B cell (primary cell): ENCODE measurements around the gene RPTN. TPM values are rescaled to one million over a fixed set of nuclear protein-coding genes. Genes with fewer than 3 reads are reported as not detected.

ENCODE experiments used
- ATAC-seq: fragments of 200-7000 bp; cut with Tn5 transposase; one replicate; pipeline ENCODE4 v1.10.0; 2021; ENCODE audit warnings: low read depth, mild to moderate bottlenecking, moderate number of reproducible peaks, moderate library complexity
- CTCF ChIA-PET: fragments of 350-600 bp; sonication (Branson Sonifier 250); formaldehyde crosslinking; loops from one replicate; lab custom pipeline; 2021; ENCODE audit warnings: antibody characterized with exemption, inconsistent platforms; lab: Charles Lee
- POLR2A ChIA-PET: fragments of 350-600 bp; sonication (Branson Sonifier 250); formaldehyde crosslinking; loops from one replicate; lab custom pipeline; 2021; ENCODE audit warnings: antibody characterized with exemption; lab: Charles Lee
- DNase-seq: peaks from one replicate; pipeline ENCODE4 v3.0.0; 2013
- H2AFZ ChIP-seq: 2 replicates; pipeline ENCODE4 v1.6.1; 2012; ENCODE audit warnings: mild to moderate bottlenecking, low read depth, low read length; ENCODE audit not compliant: insufficient read depth, poor library complexity, severe bottlenecking
- H3K27ac ChIP-seq, 2 donors: 1 replicate in 1 of 2; 2 replicates in 1 of 2; pipeline ENCODE4 v1.5.1; 2012 to 2013; ENCODE audit warnings: low read length in 2 of 2, mild to moderate bottlenecking in 2 of 2, moderate library complexity in 1 of 2
- H3K27me3 ChIP-seq, 4 experiments: fragments of 200-600 bp in 1 of 4; sonication (generic) in 1 of 4; replicated peaks in 1 of 4; 1 replicate in 2 of 4; 2 replicates in 2 of 4; pipeline versions ENCODE4 v1.6.1 to v1.7.0; 2013 to 2016; ENCODE audit warnings: low read length in 3 of 4, mild to moderate bottlenecking in 2 of 4, mixed read lengths in 1 of 4, moderate library complexity in 1 of 4; ENCODE audit not compliant: insufficient read depth in 4 of 4, control insufficient read depth in 3 of 4; ENCODE audit errors: control extremely low read depth in 1 of 4
- H3K36me3 ChIP-seq, 2 experiments: replicated peaks in 1 of 2; 1 replicate in 1 of 2; 2 replicates in 1 of 2; pipeline versions ENCODE4 v1.6.1 to v1.7.1; 2013; ENCODE audit warnings: low read length in 1 of 2; ENCODE audit not compliant: insufficient read depth in 2 of 2, control insufficient read depth in 1 of 2; ENCODE audit errors: control extremely low read depth in 1 of 2, extremely low read depth in 1 of 2
- H3K4me1 ChIP-seq, 2 donors: fragments of 200-600 bp in 1 of 2; sonication (generic) in 1 of 2; 1 replicate in 1 of 2; 2 replicates in 1 of 2; pipeline versions ENCODE4 v1.5.1 to v1.6.1; 2013 to 2017; ENCODE audit warnings: low read length in 2 of 2; ENCODE audit not compliant: control insufficient read depth in 2 of 2, insufficient read depth in 2 of 2
- H3K4me2 ChIP-seq: replicated peaks from 2 replicates; pipeline ENCODE3; 2012; ENCODE audit warnings: mild to moderate bottlenecking, low read depth, low read length; ENCODE audit not compliant: poor library complexity, severe bottlenecking
- H3K4me3 ChIP-seq, 5 experiments: fragments of 200-600 bp in 1 of 5; sonication (generic) in 1 of 5; 1 replicate in 3 of 5; 2 replicates in 2 of 5; pipeline versions ENCODE4 v1.5.1 to v1.7.0; 2011 to 2016; ENCODE audit warnings: low read length in 4 of 5, mild to moderate bottlenecking in 4 of 5, low read depth in 2 of 5, control low read depth in 1 of 5, moderate library complexity in 1 of 5; ENCODE audit not compliant: insufficient read depth in 1 of 5; ENCODE audit errors: control extremely low read depth in 1 of 5, extremely low read depth in 1 of 5
- H3K79me2 ChIP-seq: fragments of 200-600 bp; sonication (generic); one replicate; pipeline ENCODE4 v1.6.0; 2016; ENCODE audit warnings: low read length; ENCODE audit not compliant: control insufficient read depth, insufficient read depth
- H3K9ac ChIP-seq: fragments of 200-600 bp; sonication (generic); 2 replicates; pipeline ENCODE4 v1.6.1; 2017; ENCODE audit warnings: mild to moderate bottlenecking, low read length, moderate library complexity
- H3K9me3 ChIP-seq, 3 donors: one replicate each; pipeline versions ENCODE4 v1.6.1 to v1.7.1; 2013; ENCODE audit warnings: low read length in 2 of 3; ENCODE audit not compliant: control insufficient read depth in 2 of 3, insufficient read depth in 1 of 3; ENCODE audit errors: control extremely low read depth in 1 of 3
- H4K20me1 ChIP-seq: 2 replicates; pipeline ENCODE4 v1.6.0; 2012; ENCODE audit warnings: mild to moderate bottlenecking, low read length; ENCODE audit not compliant: insufficient read depth, control insufficient read depth, poor library complexity, severe bottlenecking
- H3K27ac Mint-ChIP-seq: one replicate; pipeline ENCODE4 v1.8.0; 2021; ENCODE audit warnings: mixed read lengths
- H3K27me3 Mint-ChIP-seq: one replicate; pipeline ENCODE4 v1.8.0; 2021; ENCODE audit warnings: mixed read lengths
- H3K4me1 Mint-ChIP-seq: one replicate; pipeline ENCODE4 v1.8.0; 2021; ENCODE audit warnings: mixed read lengths
- H3K4me3 Mint-ChIP-seq: one replicate; pipeline ENCODE4 v1.8.0; 2021; ENCODE audit warnings: mixed read lengths
- H3K9me3 Mint-ChIP-seq: one replicate; pipeline ENCODE4 v1.8.0; 2022; ENCODE audit warnings: mixed read lengths; ENCODE audit not compliant: insufficient read depth
- EZH2 ChIP-seq: IDR thresholded peaks from 2 replicates; pipeline ENCODE4 v1.6.1; 2012; ENCODE audit warnings: borderline replicate concordance, low read depth, mild to moderate bottlenecking, moderate library complexity, low read length; ENCODE audit not compliant: insufficient read depth, poor library complexity, severe bottlenecking
- WGBS: methylation state at CpG from one replicate; pipeline ENCODE4 v1.1.5; 2013; ENCODE audit warnings: missing lambda C conversion rate; ENCODE audit not compliant: insufficient coverage; 5-methylcytosine and 5-hydroxymethylcytosine counted together
- intact Hi-C: fragments of 100-400 bp; cut with micrococcal nuclease; formaldehyde crosslinking; loops from one replicate; pipeline ENCODE4 v1.10.0; 2022
- polyA plus RNA-seq: library from polyadenylated mRNA; depleted of rRNA; stranded (reverse); fragments of >200 nt; gene quantifications from 2 replicates; pipeline ENCODE4 v1.2.3, GENCODE V29; 2012
- total RNA-seq, 2 donors: library from RNA; stranded (reverse); fragments of 120-200 nt in 1 of 2; gene quantifications; 1 replicate in 1 of 2; 2 replicates in 1 of 2; pipeline versions ENCODE4 v1.2.3 to v1.2.4, GENCODE V29; 2013 to 2022
- TF ChIP-seq, protein P1 (sequence below): fragments of 200-600 bp; IDR thresholded peaks from one replicate; pipeline ENCODE4 v1.8.0; 2022; ENCODE audit warnings: antibody characterized with exemption, mild to moderate bottlenecking

Gene RPTN
- total and polyA plus RNA-seq, 2 donors (not counting 1 experiment from before 2014, with no cell fraction given) = not detected

DNA sequence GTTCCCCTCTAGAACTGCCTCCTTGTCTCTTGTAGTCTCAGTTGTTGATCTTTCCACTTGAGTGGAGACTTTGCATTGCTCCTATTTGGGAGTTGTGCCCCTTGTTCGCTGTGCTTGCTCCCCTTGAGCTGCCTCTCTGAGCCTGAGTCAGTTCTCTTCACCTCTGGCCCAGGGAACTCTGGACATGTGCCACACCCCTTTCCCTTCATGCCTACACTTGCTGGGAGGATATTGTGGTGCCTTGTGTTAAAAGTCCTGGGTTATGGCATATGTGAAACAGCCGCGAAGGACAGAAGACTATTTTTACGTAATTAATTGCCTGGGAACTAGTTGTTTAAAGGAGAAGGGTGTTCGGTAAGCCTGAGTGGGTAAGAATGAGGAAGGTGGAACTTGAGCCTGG, 32.2 kb upstream of the RPTN start:
- 89% methylated on average over 5 of the region's 5 CpGs for WGBS
- no peaks in the 10 kb centered on the region for H4K20me1 ChIP-seq
- intact Hi-C loops = loop anchor here (5.0 kb wide), 1 partner anchor 156 kb away; no protein-coding TSS in a partner anchor
- Mint-ChIP-seq H3K4me3 (no peak overlapping the region), H3K4me1 (peaks cover 5% of the 10 kb centered on the region), H3K9me3 (no peaks in the 10 kb centered on the region), H3K27me3 (no peaks in the 10 kb centered on the region), H3K27ac (no peak overlapping the region)
- no peaks in the 10 kb centered on the region for H3K79me2 ChIP-seq
- no peak for ATAC-seq
- TF ChIP-seq EZH2 = no peak
- TF ChIP-seq, protein P1, sequence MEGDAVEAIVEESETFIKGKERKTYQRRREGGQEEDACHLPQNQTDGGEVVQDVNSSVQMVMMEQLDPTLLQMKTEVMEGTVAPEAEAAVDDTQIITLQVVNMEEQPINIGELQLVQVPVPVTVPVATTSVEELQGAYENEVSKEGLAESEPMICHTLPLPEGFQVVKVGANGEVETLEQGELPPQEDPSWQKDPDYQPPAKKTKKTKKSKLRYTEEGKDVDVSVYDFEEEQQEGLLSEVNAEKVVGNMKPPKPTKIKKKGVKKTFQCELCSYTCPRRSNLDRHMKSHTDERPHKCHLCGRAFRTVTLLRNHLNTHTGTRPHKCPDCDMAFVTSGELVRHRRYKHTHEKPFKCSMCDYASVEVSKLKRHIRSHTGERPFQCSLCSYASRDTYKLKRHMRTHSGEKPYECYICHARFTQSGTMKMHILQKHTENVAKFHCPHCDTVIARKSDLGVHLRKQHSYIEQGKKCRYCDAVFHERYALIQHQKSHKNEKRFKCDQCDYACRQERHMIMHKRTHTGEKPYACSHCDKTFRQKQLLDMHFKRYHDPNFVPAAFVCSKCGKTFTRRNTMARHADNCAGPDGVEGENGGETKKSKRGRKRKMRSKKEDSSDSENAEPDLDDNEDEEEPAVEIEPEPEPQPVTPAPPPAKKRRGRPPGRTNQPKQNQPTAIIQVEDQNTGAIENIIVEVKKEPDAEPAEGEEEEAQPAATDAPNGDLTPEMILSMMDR = no peak
- peaks cover 0 to 1% (median 0%) of the 10 kb centered on the region in 3 donors for H3K9me3 ChIP-seq
- no peaks in the 10 kb centered on the region for H3K36me3 ChIP-seq
- no peak overlapping the region for H3K27ac ChIP-seq
- no peak overlapping the region for H3K9ac ChIP-seq
- no peak for DNase-seq
- H3K27me3 ChIP-seq = peaks cover 0 to 4% (median 0%) of the 10 kb centered on the region in 4 experiments
- ChIA-PET POLR2A (no interaction called here), CTCF (interaction anchor here (0.8 to 2.8 kb wide), 4 partner anchors 138 to 268 kb away, joined by 3 to 31 read pairs (median 4); no protein-coding TSS in a partner anchor)
- no peak overlapping the region for H2AFZ ChIP-seq
- peaks cover 7 to 11% of the 10 kb centered on the region in 2 donors for H3K4me1 ChIP-seq
- H3K4me3 ChIP-seq = no peak overlapping the region
- no peak overlapping the region for H3K4me2 ChIP-seq

GRCh38 chr1:152190589-152190988, 31.6 kb upstream of the RPTN start:
- no peaks in the 10 kb centered on the region for H3K79me2 ChIP-seq
- 100% methylated on average over 1 of the region's 2 CpGs for WGBS
- peaks cover 7 to 11% of the 10 kb centered on the region in 2 donors for H3K4me1 ChIP-seq
- DNase-seq = no peak
- no peak for ATAC-seq
- ChIA-PET CTCF (interaction anchor here (0.8 to 2.8 kb wide), 4 partner anchors 138 to 268 kb away, joined by 3 to 31 read pairs (median 4); no protein-coding TSS in a partner anchor), POLR2A (no interaction called here)
- peaks cover 5% of the 10 kb centered on the region for H3K4me1 Mint-ChIP-seq
- TF ChIP-seq, protein P1 = no peak
- no peak for TF ChIP-seq EZH2
- H3K4me3 Mint-ChIP-seq = no peak overlapping the region
- no peaks in the 10 kb centered on the region for H3K36me3 ChIP-seq
- no peaks in the 10 kb centered on the region for H4K20me1 ChIP-seq
- no peak overlapping the region for H3K27ac Mint-ChIP-seq
- H2AFZ ChIP-seq = no peak overlapping the region
- H3K27me3 Mint-ChIP-seq = peaks cover 2% of the 10 kb centered on the region
- H3K9ac ChIP-seq = no peak overlapping the region
- H3K4me3 ChIP-seq = no peak overlapping the region
- no peak overlapping the region for H3K27ac ChIP-seq
- H3K9me3 ChIP-seq = peaks cover 0 to 1% (median 0%) of the 10 kb centered on the region in 3 donors
- H3K27me3 ChIP-seq = peaks cover 0 to 4% (median 0%) of the 10 kb centered on the region in 4 experiments
- H3K4me2 ChIP-seq = no peak overlapping the region
- intact Hi-C loops = loop anchor here (5.0 kb wide), 1 partner anchor 157 kb away; no protein-coding TSS in a partner anchor
- no peaks in the 10 kb centered on the region for H3K9me3 Mint-ChIP-seq
